SIG-M5 (cell line): ENCODE measurements around the gene TMEM14B.
A peak's percentile ranks its signal among the peaks of the same experiment; 100 is the strongest.
"Not testable (repeated sequence)": the region's sequence is repeated elsewhere in the genome, so short reads cannot be mapped to it uniquely, and the experiment has no call there.

ENCODE experiments used
- DNase-seq: peaks from one replicate; lab custom pipeline; 2025; lab: John Stamatoyannopoulos, UW

Gene TMEM14B

GRCh38 chr6:10747251-10747972 is at the start of gene TMEM14B:
Gene TMEM14B (plus strand): TSS chr6:10747805. CDS start chr6:10749246, 1,441 bp downstream.
- DNase-seq = peak; percentile 71

DNA sequence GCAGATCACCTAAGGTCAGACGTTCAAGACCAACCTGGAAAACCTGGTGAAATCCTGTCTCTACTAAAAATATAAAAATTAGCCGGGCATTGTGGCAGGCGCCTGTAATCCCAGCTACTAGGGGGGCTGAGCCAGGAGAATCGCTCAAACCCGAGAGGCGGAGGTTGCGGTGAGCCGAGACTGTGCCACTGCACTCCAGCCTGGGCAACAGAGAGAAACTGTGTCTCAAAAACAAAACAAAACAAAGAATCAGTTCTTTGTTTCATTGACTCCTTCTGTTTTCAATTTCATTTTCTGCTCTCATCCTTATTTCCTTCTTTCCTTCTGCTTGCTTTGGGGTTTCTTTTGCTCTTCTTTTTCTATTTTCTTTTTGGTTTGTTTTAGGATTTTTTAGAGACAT is 33.6 kb upstream of the TMEM14B start:
- DNase-seq = no peak

- no peak for DNase-seq
Observed at GRCh38 chr6:10719296-10719963, 28.2 kb upstream of the TMEM14B start.

DNA sequence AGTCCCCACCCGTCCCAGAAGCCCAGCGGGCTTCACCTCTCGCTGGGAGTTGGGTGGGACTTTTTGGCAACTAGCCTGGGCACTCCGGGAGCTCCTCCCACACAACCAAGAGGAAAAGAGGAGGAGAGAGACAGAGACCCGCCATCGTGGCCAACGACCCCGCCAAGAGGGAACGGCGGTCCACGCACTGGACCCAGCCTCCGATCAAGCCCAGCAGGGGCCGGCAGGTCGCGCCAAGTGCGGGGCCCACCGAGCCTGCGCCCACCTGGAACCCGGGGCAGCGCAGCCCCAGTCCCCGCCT is 27.7 kb upstream of the TMEM14B start:
- DNase-seq = no peak

DNA sequence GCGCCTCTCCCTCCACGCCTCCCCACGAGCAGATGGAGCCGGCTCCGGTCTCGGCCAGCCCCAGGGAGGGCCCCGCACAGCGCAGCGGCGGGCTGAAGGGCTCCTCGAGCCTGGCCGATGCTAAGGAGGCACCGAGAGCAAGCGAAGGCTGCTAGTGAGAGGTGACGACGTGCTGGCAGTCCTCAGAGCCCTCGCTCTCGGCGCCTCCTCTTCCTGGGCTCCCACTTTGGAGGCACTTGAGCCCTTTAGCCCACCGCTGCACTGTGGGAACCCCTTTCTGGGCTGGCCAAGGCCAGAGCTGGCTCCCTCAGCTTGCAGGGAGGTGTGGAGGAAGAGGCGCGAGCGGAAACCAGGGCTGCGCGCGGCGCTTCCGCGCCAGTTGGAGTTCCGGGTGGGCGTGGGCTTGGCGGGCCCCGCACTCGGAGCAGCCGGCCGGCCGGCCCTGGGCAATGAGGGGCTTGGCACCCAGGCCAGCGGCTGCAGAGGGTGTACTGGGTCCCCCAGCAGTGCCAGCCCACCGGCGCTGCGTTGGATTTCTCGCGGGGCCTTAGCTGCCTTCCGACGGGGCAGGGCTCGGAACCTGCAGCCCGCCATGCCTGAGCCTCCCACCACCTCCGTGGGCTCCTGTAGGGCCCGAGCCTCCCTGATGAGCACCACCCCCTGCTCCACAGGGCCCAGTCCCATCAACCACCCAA is 27.2 kb upstream of the TMEM14B start:
- DNase-seq = no peak

DNA sequence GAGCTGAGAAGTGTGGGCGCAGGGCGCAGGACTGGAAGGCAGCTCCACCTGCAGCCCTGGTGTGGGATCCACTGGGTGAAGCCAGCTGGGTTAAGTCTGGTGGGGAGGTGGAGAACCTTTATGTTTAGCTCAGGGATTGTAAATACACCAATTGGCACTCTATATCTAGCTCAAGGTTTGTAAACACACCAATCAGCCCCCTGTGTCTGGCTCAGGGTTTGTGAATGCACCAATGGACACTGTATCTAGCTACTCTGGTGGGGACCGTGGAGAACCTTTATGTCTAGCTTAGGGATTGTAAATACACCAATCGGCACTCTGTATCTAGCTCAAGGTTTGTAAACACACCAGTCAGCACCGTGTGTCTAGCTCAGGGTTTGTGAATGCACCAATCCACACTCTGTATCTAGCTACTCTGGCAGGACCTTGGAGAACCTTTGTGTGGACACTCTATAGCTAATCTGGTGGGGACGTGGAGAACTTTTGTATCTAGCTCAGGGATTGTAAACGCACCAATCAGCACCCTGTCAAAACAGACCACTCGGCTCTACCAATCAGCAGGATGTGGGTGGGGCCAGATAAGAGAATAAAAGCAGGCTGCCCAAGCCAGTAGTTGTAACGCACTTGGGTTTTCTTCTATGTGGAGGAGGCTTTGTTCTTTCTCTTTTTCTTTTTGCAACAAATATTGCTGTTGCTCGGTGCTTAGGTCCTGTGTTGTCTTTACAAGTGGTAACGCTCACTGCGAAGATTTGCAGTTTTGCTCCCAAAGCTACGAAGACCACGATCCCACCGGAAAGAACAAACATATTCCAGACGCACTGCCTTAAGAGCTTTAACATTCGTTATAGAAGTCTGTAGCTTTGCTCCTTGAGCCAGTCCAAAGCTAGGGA is 26.4 kb upstream of the TMEM14B start:
- DNase-seq = not testable (repeated sequence)

DNA sequence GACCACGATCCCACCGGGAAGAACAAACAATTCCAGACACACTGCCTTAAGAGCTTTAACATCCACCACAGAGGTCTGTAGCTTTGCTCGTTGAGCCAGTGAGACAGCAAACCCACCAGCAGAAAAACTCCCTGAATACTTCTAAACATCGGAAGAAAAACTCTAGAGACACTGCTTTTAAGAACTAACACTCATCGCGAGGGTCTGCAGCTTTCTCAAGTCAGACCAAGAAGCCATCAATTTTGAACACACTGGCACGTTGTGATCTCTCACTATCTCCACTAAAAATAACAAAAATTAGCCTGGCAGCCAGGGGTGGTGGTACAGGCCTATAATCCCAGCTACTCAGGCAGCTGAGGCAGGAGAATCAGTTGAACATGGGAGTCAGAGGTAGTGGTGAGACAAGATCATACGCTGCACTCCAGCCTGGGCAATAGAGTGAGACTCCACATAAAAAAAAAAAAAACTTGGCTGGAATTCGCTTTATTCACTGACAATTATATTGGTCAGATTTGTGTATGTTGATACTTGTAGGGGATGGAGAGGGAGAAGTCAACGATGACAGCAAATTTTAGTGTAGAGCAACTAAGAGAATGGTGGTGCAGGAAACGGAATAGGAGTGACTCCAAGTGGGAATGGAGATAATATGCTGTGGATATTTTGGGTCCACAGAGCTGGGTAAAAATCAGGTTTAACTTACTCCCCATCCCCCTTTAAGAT is 25.6 kb upstream of the TMEM14B start:
- DNase-seq = no peak

- no peak for DNase-seq
Observed at GRCh38 chr6:10722570-10722819, 25.1 kb upstream of the TMEM14B start.

DNA sequence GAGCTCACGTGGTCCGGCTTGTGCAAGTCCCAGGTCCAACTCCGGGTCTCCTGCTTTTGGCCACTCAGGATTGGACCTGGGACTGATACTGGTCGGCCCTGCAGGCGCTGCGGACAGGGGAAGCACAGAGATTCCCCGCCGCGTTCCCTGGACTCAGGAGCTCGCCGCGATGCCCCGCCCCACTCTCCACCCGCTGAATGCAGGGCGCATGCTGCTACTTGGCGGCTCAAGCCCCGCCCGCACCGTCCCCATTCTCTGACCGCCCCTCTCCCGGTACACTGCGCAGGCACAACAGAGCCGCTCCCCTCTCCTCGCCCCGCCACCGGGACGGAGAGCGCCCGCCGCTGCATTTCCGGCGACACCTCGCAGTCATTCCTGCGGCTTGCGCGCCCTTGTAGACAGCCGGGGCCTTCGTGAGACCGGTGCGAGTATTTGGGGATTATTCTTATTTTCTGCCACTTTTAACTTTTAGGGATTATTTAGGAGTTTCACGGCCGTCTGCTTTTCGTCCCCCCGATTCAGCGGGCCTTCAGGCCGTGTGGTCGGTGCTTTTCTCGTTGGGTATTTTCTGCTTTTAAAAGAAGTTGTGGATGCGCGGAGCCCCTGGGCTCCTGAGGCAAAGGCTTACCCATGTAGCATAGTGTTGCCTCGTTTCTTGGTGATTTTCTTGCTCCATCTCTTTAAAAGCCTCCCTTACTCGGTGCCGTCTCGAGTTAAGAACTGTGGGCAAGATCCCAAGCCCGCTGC is 24.6 kb upstream of the TMEM14B start, which contains the start of gene TMEM14C:
Gene TMEM14C, plus strand, starts transcription at position 251 of the 747 bp plus-strand sequence. CDS start 1,544 bp downstream, outside the sequence.
- DNase-seq = peak; percentile 50

GRCh38 chr6:10723567-10723881 is 24.1 kb upstream of the TMEM14B start:
- no peak for DNase-seq

DNA sequence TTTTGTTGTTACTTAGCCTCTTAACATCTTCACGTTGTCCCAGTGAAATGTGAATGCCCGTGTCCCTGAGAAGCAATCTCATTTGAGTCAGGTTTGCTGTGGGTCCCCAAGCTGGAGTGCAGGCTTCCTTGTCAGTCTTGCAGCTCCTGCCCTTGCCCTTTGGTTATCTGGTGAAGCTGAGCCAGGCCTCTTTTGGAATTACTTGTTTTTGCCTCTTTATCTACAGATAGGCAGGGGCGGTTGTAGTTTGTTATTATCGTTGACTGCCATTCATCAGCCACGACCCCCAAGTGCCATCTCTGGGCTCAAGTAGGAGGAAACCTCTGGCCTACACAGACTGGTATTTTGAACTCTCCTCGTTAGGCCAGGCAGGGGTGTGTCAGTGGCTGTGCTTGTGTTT is 22.6 kb upstream of the TMEM14B start:
- DNase-seq = no peak

GRCh38 chr6:10725716-10726115 is 21.9 kb upstream of the TMEM14B start:
- DNase-seq = no peak

DNA sequence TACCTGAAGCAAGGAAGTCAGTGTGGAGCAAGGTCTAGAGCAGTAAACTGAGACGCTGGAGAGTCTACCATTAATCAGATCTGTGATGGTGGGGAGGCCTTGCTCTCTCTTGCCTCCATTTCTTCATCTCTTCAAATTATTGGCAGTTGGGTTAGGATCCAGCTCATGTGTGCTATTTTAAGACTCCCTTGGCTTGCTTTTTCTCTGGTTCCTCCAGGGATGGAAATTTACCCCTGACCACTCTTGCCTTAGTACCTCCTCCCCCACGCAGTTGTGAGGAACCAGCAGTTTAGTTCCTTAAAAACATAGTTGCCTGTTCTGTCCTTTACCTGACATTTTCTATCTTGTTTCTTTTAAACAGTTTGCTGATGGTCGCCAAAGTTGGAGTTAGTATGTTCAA is 17.4 kb upstream of the TMEM14B start:
- DNase-seq = no peak

DNA sequence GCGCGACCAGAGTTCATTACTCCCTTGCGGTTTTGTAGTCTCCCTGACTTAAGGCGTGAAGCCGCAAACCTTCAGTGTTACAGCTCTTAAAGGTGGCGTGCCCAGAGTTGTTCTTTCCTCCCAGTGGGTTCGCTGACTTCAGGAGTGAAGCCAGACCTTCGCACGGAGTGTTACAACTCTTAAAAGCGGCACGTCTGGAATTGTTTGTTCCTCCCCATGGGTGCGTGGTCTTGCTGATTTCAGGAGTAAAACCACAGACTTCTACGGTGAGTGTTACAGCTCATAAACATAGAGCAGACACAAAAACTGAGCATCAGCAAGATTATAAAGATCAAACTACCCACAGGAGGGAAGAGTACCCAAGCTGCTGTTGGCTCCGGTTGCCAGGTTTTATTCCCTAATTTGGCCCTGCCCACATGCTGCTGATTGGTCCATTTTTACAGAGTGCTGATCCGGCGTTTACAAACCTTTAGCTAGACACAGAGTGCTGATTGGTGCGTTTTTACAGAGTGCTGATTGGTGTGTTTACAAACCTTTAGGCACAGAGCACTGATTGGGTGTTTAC is 14.4 kb upstream of the TMEM14B start:
- no peak for DNase-seq

GRCh38 chr6:10733863-10734262 is 13.7 kb upstream of the TMEM14B start:
- DNase-seq = no peak

GRCh38 chr6:10736731-10737130 is 10.9 kb upstream of the TMEM14B start:
- DNase-seq = no peak

DNA sequence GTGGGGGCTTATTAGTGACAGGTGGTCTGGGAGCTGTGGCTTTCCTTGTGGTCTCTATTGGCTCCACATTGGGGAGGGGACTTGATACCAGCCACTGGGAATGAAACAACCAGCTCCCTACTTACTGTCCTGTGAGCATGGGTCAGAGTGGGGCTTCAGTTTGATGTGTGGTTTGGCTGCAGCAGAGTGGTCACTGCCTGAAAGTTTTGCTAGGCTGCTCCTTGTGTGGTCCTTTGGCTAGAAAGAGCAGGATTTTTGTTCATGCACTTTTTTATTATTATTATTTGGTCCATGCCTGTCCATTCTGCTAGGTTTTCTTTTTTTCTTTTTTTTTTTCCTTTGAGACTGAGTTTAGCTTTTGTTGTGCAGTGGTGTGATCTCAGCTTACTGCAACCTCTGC is 7.5 kb upstream of the TMEM14B start:
- no peak for DNase-seq

GRCh38 chr6:10741643-10742042 is 6.0 kb upstream of the TMEM14B start:
- not testable (repeated sequence) for DNase-seq

- DNase-seq = no peak
Observed at GRCh38 chr6:10742251-10742650, 5.4 kb upstream of the TMEM14B start.

- no peak for DNase-seq
Observed at GRCh38 chr6:10743515-10743914, 4.1 kb upstream of the TMEM14B start.

GRCh38 chr6:10745116-10745515 is 2.5 kb upstream of the TMEM14B start:
- no peak for DNase-seq
